Measurements from ENCODE around the gene MAN1A2.
"Not testable (repeated sequence)": the region's sequence is repeated elsewhere in the genome, so short reads cannot be mapped to it uniquely, and the experiment has no call there.

MAN1A2 gene

GRCh38 chr1:117541585-117541984 lies 174.3 kb downstream of the MAN1A2 start:
- Histone ChIP-seq H3K4me1 (ENCODE audit: control insufficient read depth in 1 of 2, insufficient read depth in 2 of 2, low read length in 2 of 2) (no peaks in the 10 kb centered on the region), H3K9me3 (ENCODE audit: control insufficient read depth in 1 of 2, low read length in 2 of 2) (no peaks in the 10 kb centered on the region), H3K27me3 (ENCODE audit: low read depth, low read length) (no peaks in the 10 kb centered on the region), H3K27ac (ENCODE audit: low read length) (no peak overlapping the region), H3K4me3 (ENCODE audit: low read depth in 1 of 2, low read length in 2 of 2) (no peak overlapping the region), H3K36me3 (ENCODE audit: control insufficient read depth in 1 of 2, insufficient read depth in 2 of 2, low read length in 2 of 2) (no peaks in the 10 kb centered on the region)

GRCh38 chr1:117544509-117545109 lies 177.4 kb downstream of the MAN1A2 start:
- Histone ChIP-seq H3K9me3 (ENCODE audit: control insufficient read depth in 1 of 2, low read length in 2 of 2) (no peaks in the 10 kb centered on the region), H3K4me3 (ENCODE audit: low read depth in 1 of 2, low read length in 2 of 2) (no peak overlapping the region), H3K36me3 (ENCODE audit: control insufficient read depth in 1 of 2, insufficient read depth in 2 of 2, low read length in 2 of 2) (no peaks in the 10 kb centered on the region), H3K27me3 (ENCODE audit: low read depth, low read length) (no peaks in the 10 kb centered on the region), H3K4me1 (ENCODE audit: control insufficient read depth in 1 of 2, insufficient read depth in 2 of 2, low read length in 2 of 2) (no peaks in the 10 kb centered on the region), H3K27ac (ENCODE audit: low read length) (no peak overlapping the region)

GRCh38 chr1:117546467-117546866 lies 179.2 kb downstream of the MAN1A2 start:
- Histone ChIP-seq H3K36me3 (ENCODE audit: control insufficient read depth in 1 of 2, insufficient read depth in 2 of 2, low read length in 2 of 2) (no peaks in the 10 kb centered on the region), H3K27me3 (ENCODE audit: low read depth, low read length) (no peaks in the 10 kb centered on the region), H3K27ac (ENCODE audit: low read length) (no peak overlapping the region), H3K4me3 (ENCODE audit: low read depth in 1 of 2, low read length in 2 of 2) (no peak overlapping the region), H3K4me1 (ENCODE audit: control insufficient read depth in 1 of 2, insufficient read depth in 2 of 2, low read length in 2 of 2) (no peaks in the 10 kb centered on the region), H3K9me3 (ENCODE audit: control insufficient read depth in 1 of 2, low read length in 2 of 2) (no peaks in the 10 kb centered on the region)

GRCh38 chr1:117553471-117553870 lies 186.2 kb downstream of the MAN1A2 start:
- no peak overlapping the region for H3K27ac ChIP-seq (ENCODE audit: low read length)
- H3K9me3 ChIP-seq (ENCODE audit: control insufficient read depth in 1 of 2, low read length in 2 of 2) = no peaks in the 10 kb centered on the region
- H3K27me3 ChIP-seq (ENCODE audit: low read depth, low read length) = no peaks in the 10 kb centered on the region
- no peak overlapping the region for H3K4me3 ChIP-seq (ENCODE audit: low read depth in 1 of 2, low read length in 2 of 2)
- H3K36me3 ChIP-seq (ENCODE audit: control insufficient read depth in 1 of 2, insufficient read depth in 2 of 2, low read length in 2 of 2) = no peaks in the 10 kb centered on the region
- H3K4me1 ChIP-seq (ENCODE audit: control insufficient read depth in 1 of 2, insufficient read depth in 2 of 2, low read length in 2 of 2) = no peaks in the 10 kb centered on the region

- Histone ChIP-seq H3K4me3 (ENCODE audit: low read depth in 1 of 2, low read length in 2 of 2) (no peak overlapping the region), H3K36me3 (ENCODE audit: control insufficient read depth in 1 of 2, insufficient read depth in 2 of 2, low read length in 2 of 2) (no peaks in the 10 kb centered on the region), H3K9me3 (ENCODE audit: control insufficient read depth in 1 of 2, low read length in 2 of 2) (no peaks in the 10 kb centered on the region), H3K27me3 (ENCODE audit: low read depth, low read length) (no peaks in the 10 kb centered on the region), H3K4me1 (ENCODE audit: control insufficient read depth in 1 of 2, insufficient read depth in 2 of 2, low read length in 2 of 2) (no peaks in the 10 kb centered on the region), H3K27ac (ENCODE audit: low read length) (no peak overlapping the region)
Measured at GRCh38 chr1:117555806-117556205, 188.6 kb downstream of the MAN1A2 start.

- H3K36me3 ChIP-seq (ENCODE audit: control insufficient read depth in 1 of 2, insufficient read depth in 2 of 2, low read length in 2 of 2) = no peaks in the 10 kb centered on the region
- no peaks in the 10 kb centered on the region for H3K4me1 ChIP-seq (ENCODE audit: control insufficient read depth in 1 of 2, insufficient read depth in 2 of 2, low read length in 2 of 2)
- H3K27me3 ChIP-seq (ENCODE audit: low read depth, low read length) = no peaks in the 10 kb centered on the region
- no peaks in the 10 kb centered on the region for H3K9me3 ChIP-seq (ENCODE audit: control insufficient read depth in 1 of 2, low read length in 2 of 2)
- H3K27ac ChIP-seq (ENCODE audit: low read length) = no peak overlapping the region
- no peak overlapping the region for H3K4me3 ChIP-seq (ENCODE audit: low read depth in 1 of 2, low read length in 2 of 2)
Measured at GRCh38 chr1:117556341-117556740, 189.1 kb downstream of the MAN1A2 start.

- H3K9me3 ChIP-seq (ENCODE audit: control insufficient read depth in 1 of 2, low read length in 2 of 2) = no peaks in the 10 kb centered on the region
- no peaks in the 10 kb centered on the region for H3K36me3 ChIP-seq (ENCODE audit: control insufficient read depth in 1 of 2, insufficient read depth in 2 of 2, low read length in 2 of 2)
- no peak overlapping the region for H3K4me3 ChIP-seq (ENCODE audit: low read depth in 1 of 2, low read length in 2 of 2)
- no peaks in the 10 kb centered on the region for H3K27me3 ChIP-seq (ENCODE audit: low read depth, low read length)
- no peak overlapping the region for H3K27ac ChIP-seq (ENCODE audit: low read length)
- H3K4me1 ChIP-seq (ENCODE audit: control insufficient read depth in 1 of 2, insufficient read depth in 2 of 2, low read length in 2 of 2) = no peaks in the 10 kb centered on the region
Measured at GRCh38 chr1:117556976-117557375, 189.7 kb downstream of the MAN1A2 start.

- not testable (repeated sequence) for H3K9me3 ChIP-seq (ENCODE audit: control insufficient read depth in 1 of 2, low read length in 2 of 2); H3K27ac ChIP-seq (ENCODE audit: low read length); H3K4me3 ChIP-seq (ENCODE audit: low read depth in 1 of 2, low read length in 2 of 2); H3K4me1 ChIP-seq (ENCODE audit: control insufficient read depth in 1 of 2, insufficient read depth in 2 of 2, low read length in 2 of 2); H3K27me3 ChIP-seq (ENCODE audit: low read depth, low read length); H3K36me3 ChIP-seq (ENCODE audit: control insufficient read depth in 1 of 2, insufficient read depth in 2 of 2, low read length in 2 of 2)
Measured at GRCh38 chr1:117558451-117558850, 191.2 kb downstream of the MAN1A2 start.

- no peaks in the 10 kb centered on the region for H3K4me1 ChIP-seq (ENCODE audit: control insufficient read depth in 1 of 2, insufficient read depth in 2 of 2, low read length in 2 of 2)
- no peaks in the 10 kb centered on the region for H3K9me3 ChIP-seq (ENCODE audit: control insufficient read depth in 1 of 2, low read length in 2 of 2)
- no peak overlapping the region for H3K4me3 ChIP-seq (ENCODE audit: low read depth in 1 of 2, low read length in 2 of 2)
- no peak overlapping the region for H3K27ac ChIP-seq (ENCODE audit: low read length)
- no peaks in the 10 kb centered on the region for H3K27me3 ChIP-seq (ENCODE audit: low read depth, low read length)
- H3K36me3 ChIP-seq (ENCODE audit: control insufficient read depth in 1 of 2, insufficient read depth in 2 of 2, low read length in 2 of 2) = no peaks in the 10 kb centered on the region
Measured at GRCh38 chr1:117559139-117559538, 191.9 kb downstream of the MAN1A2 start.

- Histone ChIP-seq H3K27ac (ENCODE audit: low read length) (no peak overlapping the region), H3K9me3 (ENCODE audit: control insufficient read depth in 1 of 2, low read length in 2 of 2) (no peaks in the 10 kb centered on the region), H3K27me3 (ENCODE audit: low read depth, low read length) (no peaks in the 10 kb centered on the region), H3K4me1 (ENCODE audit: control insufficient read depth in 1 of 2, insufficient read depth in 2 of 2, low read length in 2 of 2) (no peaks in the 10 kb centered on the region), H3K4me3 (ENCODE audit: low read depth in 1 of 2, low read length in 2 of 2) (no peak overlapping the region), H3K36me3 (ENCODE audit: control insufficient read depth in 1 of 2, insufficient read depth in 2 of 2, low read length in 2 of 2) (no peaks in the 10 kb centered on the region)
Measured at GRCh38 chr1:117559985-117560384, 192.7 kb downstream of the MAN1A2 start.

- no peak overlapping the region for H3K4me3 ChIP-seq (ENCODE audit: low read depth in 1 of 2, low read length in 2 of 2)
- H3K27ac ChIP-seq (ENCODE audit: low read length) = no peak overlapping the region
- no peaks in the 10 kb centered on the region for H3K4me1 ChIP-seq (ENCODE audit: control insufficient read depth in 1 of 2, insufficient read depth in 2 of 2, low read length in 2 of 2)
Measured at GRCh38 chr1:117561071-117561470, 193.8 kb downstream of the MAN1A2 start.

GRCh38 chr1:117561551-117561950 lies 194.3 kb downstream of the MAN1A2 start:
- Histone ChIP-seq H3K27ac (ENCODE audit: low read length) (no peak overlapping the region), H3K4me1 (ENCODE audit: control insufficient read depth in 1 of 2, insufficient read depth in 2 of 2, low read length in 2 of 2) (no peaks in the 10 kb centered on the region), H3K36me3 (ENCODE audit: control insufficient read depth in 1 of 2, insufficient read depth in 2 of 2, low read length in 2 of 2) (no peaks in the 10 kb centered on the region), H3K4me3 (ENCODE audit: low read depth in 1 of 2, low read length in 2 of 2) (no peak overlapping the region), H3K9me3 (ENCODE audit: control insufficient read depth in 1 of 2, low read length in 2 of 2) (no peaks in the 10 kb centered on the region), H3K27me3 (ENCODE audit: low read depth, low read length) (no peaks in the 10 kb centered on the region)

More at GRCh38 chr1:117561071-117561470, 193.8 kb downstream of the MAN1A2 start:
- no peaks in the 10 kb centered on the region for H3K9me3 ChIP-seq (ENCODE audit: control insufficient read depth in 1 of 2, low read length in 2 of 2)
- no peaks in the 10 kb centered on the region for H3K27me3 ChIP-seq (ENCODE audit: low read depth, low read length)
- no peaks in the 10 kb centered on the region for H3K36me3 ChIP-seq (ENCODE audit: control insufficient read depth in 1 of 2, insufficient read depth in 2 of 2, low read length in 2 of 2)
